IMR-90 (cell line): ENCODE measurements around the gene ZBTB48. TPM values are rescaled to one million over a fixed set of nuclear protein-coding genes. Genes with fewer than 3 reads are reported as not detected.

Experiments
- ATAC-seq: fragments of 200-7000 bp; cut with Tn5 transposase; 2 replicates; pipeline ENCODE4 v1.9.1; 2020; ENCODE audit warnings: low read depth, mild to moderate bottlenecking, moderate library complexity
- BruUV-seq: library from RNA; stranded (reverse); fragments of 400-500 nt; replicated peaks from 2 replicates; lab custom pipeline; 2021; lab: Mats Ljungman, UMichigan
- CTCF ChIA-PET: fragments of 300-600 bp; formaldehyde crosslinking; extraction: SDS; loops from one replicate; lab custom pipeline; 2021; ENCODE audit warnings: antibody characterized with exemption; lab: Yijun Ruan, JAX
- POLR2A ChIA-PET: fragments of 300-600 bp; sonication (Branson Sonifier 250); formaldehyde crosslinking; loops from one replicate; lab custom pipeline; 2022; ENCODE audit warnings: antibody characterized with exemption; ENCODE audit not compliant: unreplicated experiment; lab: Charles Lee
- DNase-seq: peaks from one replicate; pipeline ENCODE4 v3.0.0; 2013
- H2AFZ ChIP-seq: replicated peaks from 2 replicates; pipeline ENCODE3; 2013; ENCODE audit warnings: low read length, mild to moderate bottlenecking; ENCODE audit not compliant: poor library complexity
- H2AK5ac ChIP-seq: 2 replicates; pipeline ENCODE4 v1.6.1; 2013; ENCODE audit warnings: low read depth, low read length, inconsistent platforms
- H2AK9ac ChIP-seq: replicated peaks from 2 replicates; pipeline ENCODE3; 2013; ENCODE audit warnings: mild to moderate bottlenecking, low read depth, low read length, moderate library complexity; ENCODE audit not compliant: poor library complexity
- H2BK120ac ChIP-seq: 2 replicates; pipeline ENCODE4 v1.6.1; 2013; ENCODE audit warnings: low read depth, low read length, inconsistent platforms
- H2BK15ac ChIP-seq: 3 replicates; pipeline ENCODE4 v1.6.1; 2013; ENCODE audit warnings: low read depth, low read length, inconsistent platforms
- H2BK20ac ChIP-seq: 2 replicates; pipeline ENCODE4 v1.6.1; 2013; ENCODE audit warnings: low read depth, mild to moderate bottlenecking, inconsistent platforms, low read length, moderate library complexity
- H2BK5ac ChIP-seq: 2 replicates; pipeline ENCODE4 v1.6.1; 2013; ENCODE audit warnings: mild to moderate bottlenecking, low read depth, low read length, inconsistent platforms; ENCODE audit not compliant: poor library complexity, severe bottlenecking
- H3K14ac ChIP-seq: replicated peaks from 2 replicates; pipeline ENCODE4 v1.6.1; 2013; ENCODE audit warnings: low read depth, low read length, inconsistent platforms
- H3K18ac ChIP-seq: 2 replicates; pipeline ENCODE4 v1.6.1; 2013; ENCODE audit warnings: low read depth, low read length, control low read depth
- H3K23ac ChIP-seq: 2 replicates; pipeline ENCODE4 v1.6.1; 2013; ENCODE audit warnings: low read depth, low read length, inconsistent platforms
- H3K27ac ChIP-seq: 2 replicates; pipeline ENCODE4 v1.5.1; 2013; ENCODE audit warnings: mild to moderate bottlenecking, control low read depth, low read length; ENCODE audit not compliant: insufficient read depth
- H3K27me3 ChIP-seq: 2 replicates; pipeline ENCODE4 v1.6.1; 2013; ENCODE audit warnings: low read length; ENCODE audit not compliant: control insufficient read depth, insufficient read depth
- H3K36me3 ChIP-seq: 2 replicates; pipeline ENCODE4 v1.6.1; 2013; ENCODE audit warnings: low read length, mixed read lengths; ENCODE audit not compliant: control insufficient read depth, insufficient read depth
- H3K4ac ChIP-seq: 2 replicates; pipeline ENCODE4 v1.6.1; 2013; ENCODE audit warnings: low read depth, low read length, inconsistent platforms
- H3K4me1 ChIP-seq: 2 replicates; pipeline ENCODE4 v1.6.1; 2013; ENCODE audit warnings: low read length, mixed read lengths; ENCODE audit not compliant: control insufficient read depth, insufficient read depth
- H3K4me2 ChIP-seq: 2 replicates; pipeline ENCODE4 v1.6.1; 2013; ENCODE audit warnings: low read depth, mild to moderate bottlenecking, control low read depth, low read length, moderate library complexity
- H3K4me3 ChIP-seq: 2 replicates; pipeline ENCODE4 v1.5.1; 2013; ENCODE audit warnings: low read depth, mild to moderate bottlenecking, control low read depth, low read length, moderate library complexity; ENCODE audit not compliant: insufficient read depth
- H3K56ac ChIP-seq: 2 replicates; pipeline ENCODE4 v1.6.1; 2013; ENCODE audit warnings: low read length, inconsistent platforms; ENCODE audit not compliant: insufficient read depth; ENCODE audit errors: extremely low read depth
- H3K79me1 ChIP-seq, 2 experiments: 2 replicates each; pipeline ENCODE4 v1.6.1; 2013; ENCODE audit warnings: low read length in 2 of 2, inconsistent platforms in 1 of 2, low read depth in 1 of 2
- H3K9ac ChIP-seq: 2 replicates; pipeline ENCODE4 v1.6.1; 2013; ENCODE audit warnings: low read depth, low read length, control low read depth
- H3K9me1 ChIP-seq: 2 replicates; pipeline ENCODE4 v1.6.1; 2013; ENCODE audit warnings: low read length, inconsistent platforms; ENCODE audit not compliant: insufficient read depth
- H3K9me3 ChIP-seq: 2 replicates; pipeline ENCODE4 v1.6.1; 2013; ENCODE audit warnings: low read length; ENCODE audit not compliant: control insufficient read depth, insufficient read depth
- H4K20me1 ChIP-seq: 2 replicates; pipeline ENCODE4 v1.6.1; 2013; ENCODE audit warnings: low read length, inconsistent platforms; ENCODE audit not compliant: insufficient read depth
- H4K5ac ChIP-seq: 2 replicates; pipeline ENCODE4 v1.6.1; 2013; ENCODE audit warnings: mild to moderate bottlenecking, low read depth, low read length, control low read depth
- H4K8ac ChIP-seq, 2 experiments: 2 replicates each; pipeline ENCODE4 v1.6.1; 2013; ENCODE audit warnings: low read depth in 2 of 2, low read length in 2 of 2, control low read depth in 1 of 2, inconsistent platforms in 1 of 2
- H4K91ac ChIP-seq: 2 replicates; pipeline ENCODE4 v1.6.1; 2013; ENCODE audit warnings: low read depth, low read length, inconsistent platforms; ENCODE audit not compliant: insufficient read depth
- BHLHE40 ChIP-seq: fragments of 150-350 bp; IDR thresholded peaks from 2 replicates; pipeline ENCODE4 v1.6.1; 2016; ENCODE audit warnings: mild to moderate bottlenecking, low read depth, low read length
- CEBPB ChIP-seq: IDR thresholded peaks from 2 replicates; pipeline ENCODE4 v1.6.1; 2012; ENCODE audit warnings: low read depth, low read length, improper control_type of control experiment
- CHD1 ChIP-seq: IDR thresholded peaks from 2 replicates; pipeline ENCODE4 v1.6.1; 2012; ENCODE audit warnings: low read depth, low read length, improper control_type of control experiment
- CTCF ChIP-seq: conservative IDR thresholded peaks from 2 replicates; pipeline ENCODE4 v1.5.1; 2012; ENCODE audit warnings: mild to moderate bottlenecking, low read depth, low read length, improper control_type of control experiment
- ELK1 ChIP-seq: fragments of 150-350 bp; IDR thresholded peaks from 2 replicates; pipeline ENCODE4 v1.6.1; 2016; ENCODE audit warnings: low read depth, mild to moderate bottlenecking, low read length, moderate library complexity, borderline replicate concordance
- FOS ChIP-seq: fragments of 150-350 bp; IDR thresholded peaks from 2 replicates; pipeline ENCODE4 v1.6.1; 2016; ENCODE audit warnings: low read depth, low read length
- MAFK ChIP-seq: IDR thresholded peaks from 2 replicates; pipeline ENCODE4 v1.6.1; 2012; ENCODE audit warnings: low read depth, low read length, improper control_type of control experiment
- MAZ ChIP-seq: IDR thresholded peaks from 2 replicates; pipeline ENCODE4 v1.6.1; 2012; ENCODE audit warnings: low read depth, mild to moderate bottlenecking, low read length, improper control_type of control experiment, moderate library complexity, borderline replicate concordance
- MXI1 ChIP-seq: IDR thresholded peaks from 2 replicates; pipeline ENCODE4 v1.6.1; 2012; ENCODE audit warnings: low read depth, mild to moderate bottlenecking, low read length, moderate library complexity, borderline replicate concordance
- NFE2L2 ChIP-seq: fragments of 150-350 bp; IDR thresholded peaks from 2 replicates; pipeline ENCODE4 v1.6.1; 2016; ENCODE audit warnings: low read depth, mild to moderate bottlenecking, low read length
- POLR2A ChIP-seq: IDR thresholded peaks from 2 replicates; pipeline ENCODE4 v1.6.1; 2012; ENCODE audit warnings: mild to moderate bottlenecking, low read depth, low read length
- RAD21 ChIP-seq: IDR thresholded peaks from 2 replicates; pipeline ENCODE4 v1.6.1; 2012; ENCODE audit warnings: low read length, improper control_type of control experiment
- RCOR1 ChIP-seq: IDR thresholded peaks from 2 replicates; pipeline ENCODE4 v1.6.1; 2012; ENCODE audit warnings: mild to moderate bottlenecking, low read length, improper control_type of control experiment; ENCODE audit not compliant: insufficient replicate concordance
- RFX5 ChIP-seq: IDR thresholded peaks from 2 replicates; pipeline ENCODE4 v1.8.0; 2012; ENCODE audit warnings: low read depth, mild to moderate bottlenecking, low read length, moderate library complexity
- SMC3 ChIP-seq: fragments of 150-350 bp; IDR thresholded peaks from 2 replicates; pipeline ENCODE4 v1.6.1; 2016; ENCODE audit warnings: low read depth, mild to moderate bottlenecking, antibody characterized with exemption, low read length, moderate library complexity
- USF2 ChIP-seq: fragments of 150-350 bp; IDR thresholded peaks from 2 replicates; pipeline ENCODE4 v1.6.1; 2017; ENCODE audit warnings: mild to moderate bottlenecking, antibody characterized with exemption, low read length, low read depth
- WGBS, 2 experiments: methylation state at CpG; one replicate each; pipeline versions ENCODE4 v1.1.5 to v1.1.7; 2013; ENCODE audit warnings: missing lambda C conversion rate in 2 of 2; ENCODE audit not compliant: insufficient read length in 1 of 2; ENCODE audit errors: extremely low coverage in 2 of 2; 5-methylcytosine and 5-hydroxymethylcytosine counted together
- dilution Hi-C: fragments of 300-500 bp; cut with HindIII; formaldehyde crosslinking; loops from one replicate; pipeline ENCODE4 v1.14.3; 2018; ENCODE audit warnings: low sequenced_read_pairs; ENCODE audit not compliant: unreplicated experiment
- in situ Hi-C: fragments of 300-500 bp; cut with MboI; formaldehyde crosslinking; loops from 3 replicates; pipeline ENCODE4 v1.14.3; 2019; ENCODE audit warnings: low sequenced_read_pairs, inconsistent platforms, mixed read lengths
- intact Hi-C: fragments of 100-400 bp; cut with micrococcal nuclease; formaldehyde crosslinking; loops from 2 replicates; pipeline ENCODE4 v1.10.0; 2022
- polyA plus RNA-seq, 3 experiments: library from polyadenylated mRNA; depleted of rRNA; stranded (reverse); fragments of >200 nt; gene quantifications; 2 replicates each; pipeline ENCODE4 v1.2.3, GENCODE V29; 2012; ENCODE audit warnings: low replicate concordance in 1 of 3
- total RNA-seq: library from RNA; depleted of rRNA; stranded (reverse); fragments of >200 nt; gene quantifications from 2 replicates; pipeline ENCODE4 v1.2.3, GENCODE V29; 2012

The ZBTB48 gene
- total and polyA plus RNA-seq, 2 of the 4 experiments (the other 2 are of a cell fraction) = 9.3 to 17.5 TPM

- H3K4me2 ChIP-seq = no peak overlapping the region
- no peaks in the 10 kb centered on the region for H3K9me3 ChIP-seq
- H3K4ac ChIP-seq = no peak overlapping the region
- no peak overlapping the region for H2BK20ac ChIP-seq
- TF ChIP-seq MAFK (no peak), CTCF (no peak), FOS (no peak), MAZ (no peak), ELK1 (no peak), RFX5 (no peak), MXI1 (no peak), BHLHE40 (no peak), SMC3 (no peak), POLR2A (no peak), CHD1 (no peak), RAD21 (no peak), USF2 (no peak), CEBPB (no peak), NFE2L2 (no peak), RCOR1 (no peak)
- no peak overlapping the region for H4K5ac ChIP-seq
- no peak overlapping the region for H4K8ac ChIP-seq
- POLR2A ChIA-PET = no interaction called here
- peaks cover 13 to 18% of the 10 kb centered on the region in 2 experiments; a peak in 3 of 4 replicates for H3K79me1 ChIP-seq
- ATAC-seq (no peak), DNase-seq (no peak)
- H2BK15ac ChIP-seq = no peak overlapping the region
- peaks cover 7% of the 10 kb centered on the region; the same call in 1 of the 2 replicates for H3K9me1 ChIP-seq
- no peak overlapping the region for H3K14ac ChIP-seq
- no peak overlapping the region for H2AK5ac ChIP-seq
- peaks cover 23% of the 10 kb centered on the region for H4K20me1 ChIP-seq
- no TSS peak for BruUV-seq
- CTCF ChIA-PET = interaction anchor here (2.4 kb wide), 1 partner anchor 12 kb away, joined by 6 read pairs; no protein-coding TSS in a partner anchor
- no peak overlapping the region for H3K4me3 ChIP-seq
- WGBS, 2 experiments = no CpG with 5 or more reads among the region's 4 CpGs
- H3K18ac ChIP-seq = no peak overlapping the region
- H2AFZ ChIP-seq = no peak overlapping the region
- in situ Hi-C loops = no loop called here
- H2AK9ac ChIP-seq = no peak overlapping the region
- no peak overlapping the region for H3K9ac ChIP-seq
- intact Hi-C loops = no loop called here
- H2BK5ac ChIP-seq = no peak overlapping the region
- no peak overlapping the region for H2BK120ac ChIP-seq
- H3K27ac ChIP-seq = no peak overlapping the region
- H4K91ac ChIP-seq = no peak overlapping the region
- H3K56ac ChIP-seq = no peak overlapping the region
- dilution Hi-C loops = no loop called here
- no peaks in the 10 kb centered on the region for H3K4me1 ChIP-seq
- H3K23ac ChIP-seq = no peak overlapping the region
- H3K27me3 ChIP-seq = no peaks in the 10 kb centered on the region
- peaks cover 33% of the 10 kb centered on the region for H3K36me3 ChIP-seq
Observed at GRCh38 chr1:6535214-6535613, 44.6 kb upstream of the ZBTB48 start.
